ENCODE data around the gene JAML. TPM values are rescaled to one million over a fixed set of nuclear protein-coding genes. Genes with fewer than 3 reads are reported as not detected.

Gene JAML
- total and polyA plus RNA-seq, 2 experiments from 2014 or later = 0.56 to 1.0 TPM

- TF ChIP-seq REST (IDR thresholded peaks at IDR 0.05; ENCODE audit: unreplicated experiment) = no peak
- no peak for TF ChIP-seq CREB1 (CRISPR knock-in tag; IDR thresholded peaks at IDR 0.05; ENCODE audit: low read depth)
- TF ChIP-seq, protein P1, sequence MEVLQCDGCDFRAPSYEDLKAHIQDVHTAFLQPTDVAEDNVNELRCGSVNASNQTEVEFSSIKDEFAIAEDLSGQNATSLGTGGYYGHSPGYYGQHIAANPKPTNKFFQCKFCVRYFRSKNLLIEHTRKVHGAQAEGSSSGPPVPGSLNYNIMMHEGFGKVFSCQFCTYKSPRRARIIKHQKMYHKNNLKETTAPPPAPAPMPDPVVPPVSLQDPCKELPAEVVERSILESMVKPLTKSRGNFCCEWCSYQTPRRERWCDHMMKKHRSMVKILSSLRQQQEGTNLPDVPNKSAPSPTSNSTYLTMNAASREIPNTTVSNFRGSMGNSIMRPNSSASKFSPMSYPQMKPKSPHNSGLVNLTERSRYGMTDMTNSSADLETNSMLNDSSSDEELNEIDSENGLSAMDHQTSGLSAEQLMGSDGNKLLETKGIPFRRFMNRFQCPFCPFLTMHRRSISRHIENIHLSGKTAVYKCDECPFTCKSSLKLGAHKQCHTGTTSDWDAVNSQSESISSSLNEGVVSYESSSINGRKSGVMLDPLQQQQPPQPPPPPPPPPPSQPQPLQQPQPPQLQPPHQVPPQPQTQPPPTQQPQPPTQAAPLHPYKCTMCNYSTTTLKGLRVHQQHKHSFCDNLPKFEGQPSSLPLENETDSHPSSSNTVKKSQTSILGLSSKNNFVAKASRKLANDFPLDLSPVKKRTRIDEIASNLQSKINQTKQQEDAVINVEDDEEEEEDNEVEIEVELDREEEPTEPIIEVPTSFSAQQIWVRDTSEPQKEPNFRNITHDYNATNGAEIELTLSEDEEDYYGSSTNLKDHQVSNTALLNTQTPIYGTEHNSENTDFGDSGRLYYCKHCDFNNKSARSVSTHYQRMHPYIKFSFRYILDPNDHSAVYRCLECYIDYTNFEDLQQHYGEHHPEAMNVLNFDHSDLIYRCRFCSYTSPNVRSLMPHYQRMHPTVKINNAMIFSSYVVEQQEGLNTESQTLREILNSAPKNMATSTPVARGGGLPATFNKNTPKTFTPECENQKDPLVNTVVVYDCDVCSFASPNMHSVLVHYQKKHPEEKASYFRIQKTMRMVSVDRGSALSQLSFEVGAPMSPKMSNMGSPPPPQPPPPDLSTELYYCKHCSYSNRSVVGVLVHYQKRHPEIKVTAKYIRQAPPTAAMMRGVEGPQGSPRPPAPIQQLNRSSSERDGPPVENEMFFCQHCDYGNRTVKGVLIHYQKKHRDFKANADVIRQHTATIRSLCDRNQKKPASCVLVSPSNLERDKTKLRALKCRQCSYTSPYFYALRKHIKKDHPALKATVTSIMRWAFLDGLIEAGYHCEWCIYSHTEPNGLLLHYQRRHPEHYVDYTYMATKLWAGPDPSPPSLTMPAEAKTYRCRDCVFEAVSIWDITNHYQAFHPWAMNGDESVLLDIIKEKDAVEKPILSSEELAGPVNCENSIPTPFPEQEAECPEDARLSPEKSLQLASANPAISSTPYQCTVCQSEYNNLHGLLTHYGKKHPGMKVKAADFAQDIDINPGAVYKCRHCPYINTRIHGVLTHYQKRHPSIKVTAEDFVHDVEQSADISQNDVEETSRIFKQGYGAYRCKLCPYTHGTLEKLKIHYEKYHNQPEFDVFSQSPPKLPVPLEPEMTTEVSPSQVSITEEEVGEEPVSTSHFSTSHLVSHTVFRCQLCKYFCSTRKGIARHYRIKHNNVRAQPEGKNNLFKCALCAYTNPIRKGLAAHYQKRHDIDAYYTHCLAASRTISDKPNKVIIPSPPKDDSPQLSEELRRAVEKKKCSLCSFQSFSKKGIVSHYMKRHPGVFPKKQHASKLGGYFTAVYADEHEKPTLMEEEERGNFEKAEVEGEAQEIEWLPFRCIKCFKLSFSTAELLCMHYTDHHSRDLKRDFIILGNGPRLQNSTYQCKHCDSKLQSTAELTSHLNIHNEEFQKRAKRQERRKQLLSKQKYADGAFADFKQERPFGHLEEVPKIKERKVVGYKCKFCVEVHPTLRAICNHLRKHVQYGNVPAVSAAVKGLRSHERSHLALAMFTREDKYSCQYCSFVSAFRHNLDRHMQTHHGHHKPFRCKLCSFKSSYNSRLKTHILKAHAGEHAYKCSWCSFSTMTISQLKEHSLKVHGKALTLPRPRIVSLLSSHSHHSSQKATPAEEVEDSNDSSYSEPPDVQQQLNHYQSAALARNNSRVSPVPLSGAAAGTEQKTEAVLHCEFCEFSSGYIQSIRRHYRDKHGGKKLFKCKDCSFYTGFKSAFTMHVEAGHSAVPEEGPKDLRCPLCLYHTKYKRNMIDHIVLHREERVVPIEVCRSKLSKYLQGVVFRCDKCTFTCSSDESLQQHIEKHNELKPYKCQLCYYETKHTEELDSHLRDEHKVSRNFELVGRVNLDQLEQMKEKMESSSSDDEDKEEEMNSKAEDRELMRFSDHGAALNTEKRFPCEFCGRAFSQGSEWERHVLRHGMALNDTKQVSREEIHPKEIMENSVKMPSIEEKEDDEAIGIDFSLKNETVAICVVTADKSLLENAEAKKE (CRISPR knock-in tag; IDR thresholded peaks at IDR 0.05) = no peak
- TF ChIP-seq ZNF114 (CRISPR knock-in tag; IDR thresholded peaks at IDR 0.05) = no peak
These were observed 19.0 kb downstream of the JAML start (continued) for GRCh38 chr11:118205606-118206378.
